ENCODE data around the gene KRTAP4-1. TPM values are rescaled to one million over a fixed set of nuclear protein-coding genes. Genes with fewer than 3 reads are reported as not detected.

The KRTAP4-1 gene
- not detected in 2 replicates for total RNA-seq

GRCh38 chr17:41184480-41184961 is at the start of gene KRTAP4-1:
Gene KRTAP4-1 (minus strand): TSS chr17:41184911. CDS start chr17:41184854, 57 bp downstream.

GRCh38 chr17:41232399-41233105 is 47.8 kb upstream of the KRTAP4-1 start, which contains the start of gene KRTAP9-3:
Gene KRTAP9-3 (plus strand): TSS chr17:41232449. CDS start chr17:41232502, 53 bp downstream.

DNA sequence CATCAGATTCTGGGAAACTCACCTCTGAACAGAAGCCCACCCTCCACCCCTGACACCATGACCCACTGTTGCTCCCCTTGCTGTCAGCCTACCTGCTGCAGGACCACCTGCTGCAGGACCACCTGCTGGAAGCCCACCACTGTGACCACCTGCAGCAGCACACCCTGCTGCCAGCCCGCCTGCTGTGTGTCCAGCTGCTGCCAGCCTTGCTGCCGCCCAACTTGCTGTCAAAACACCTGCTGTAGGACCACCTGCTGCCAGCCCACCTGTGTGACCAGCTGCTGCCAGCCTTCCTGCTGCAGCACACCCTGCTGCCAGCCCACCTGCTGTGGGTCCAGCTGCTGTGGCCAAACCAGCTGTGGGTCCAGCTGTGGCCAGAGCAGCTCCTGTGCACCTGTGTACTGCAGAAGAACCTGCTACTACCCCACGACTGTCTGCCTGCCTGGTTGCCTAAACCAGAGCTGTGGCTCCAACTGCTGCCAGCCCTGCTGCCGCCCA is 41.9 kb upstream of the KRTAP4-1 start, which contains the start of gene KRTAP9-2:
TSS of gene KRTAP9-2 (plus strand) at position 51 of the 498 bp plus-strand sequence. CDS start at position 58, 7 bp downstream.

DNA sequence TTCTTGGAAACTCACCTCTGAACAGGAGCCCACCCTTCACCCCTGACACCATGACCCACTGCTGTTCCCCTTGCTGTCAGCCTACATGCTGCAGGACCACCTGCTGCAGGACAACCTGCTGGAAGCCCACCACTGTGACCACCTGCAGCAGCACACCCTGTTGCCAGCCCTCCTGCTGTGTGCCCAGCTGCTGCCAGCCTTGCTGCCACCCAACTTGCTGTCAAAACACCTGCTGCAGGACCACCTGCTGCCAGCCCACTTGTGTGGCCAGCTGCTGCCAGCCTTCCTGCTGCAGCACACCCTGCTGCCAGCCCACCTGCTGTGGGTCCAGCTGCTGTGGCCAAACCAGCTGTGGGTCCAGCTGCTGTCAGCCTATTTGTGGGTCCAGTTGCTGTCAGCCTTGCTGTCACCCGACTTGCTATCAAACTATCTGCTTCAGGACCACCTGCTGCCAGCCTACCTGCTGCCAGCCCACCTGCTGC is 5.2 kb upstream of the KRTAP4-1 start, which contains the start of gene KRTAP9-1:
TSS of gene KRTAP9-1 (plus strand) at position 51 of the 482 bp plus-strand sequence. CDS start at position 51, 0 bp downstream.

DNA sequence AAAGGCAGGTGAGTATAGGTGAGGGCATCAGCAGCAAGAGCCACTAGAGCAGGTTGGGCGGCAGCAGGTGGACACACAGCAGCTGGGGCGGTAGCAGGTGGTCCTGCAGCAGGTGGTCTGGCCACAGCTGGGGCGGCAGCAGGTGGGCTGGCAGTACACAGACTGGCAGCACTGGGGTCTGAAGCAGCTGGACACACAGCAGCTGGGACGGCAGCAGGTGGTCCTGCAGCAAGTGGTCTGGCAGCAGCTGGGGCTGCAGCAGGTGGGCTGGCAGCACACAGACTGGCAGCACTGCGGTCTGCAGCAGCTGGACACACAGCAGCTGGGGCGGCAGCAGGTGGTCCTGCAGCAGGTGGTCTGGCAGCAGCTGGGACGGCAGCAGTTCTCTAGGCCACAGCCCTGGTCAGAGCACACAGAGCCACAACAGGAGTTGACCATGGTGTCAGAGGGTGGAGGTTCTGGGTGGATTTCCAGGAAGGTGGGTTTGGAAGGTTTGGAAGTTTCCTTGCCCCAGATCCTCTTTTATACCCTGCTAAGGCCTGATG is 6.9 kb downstream of the KRTAP4-1 start, which contains the start of gene KRTAP4-2:
TSS of gene KRTAP4-2 (minus strand) at position 495 of the 545 bp plus-strand sequence. CDS start at position 438, 57 bp downstream.

DNA sequence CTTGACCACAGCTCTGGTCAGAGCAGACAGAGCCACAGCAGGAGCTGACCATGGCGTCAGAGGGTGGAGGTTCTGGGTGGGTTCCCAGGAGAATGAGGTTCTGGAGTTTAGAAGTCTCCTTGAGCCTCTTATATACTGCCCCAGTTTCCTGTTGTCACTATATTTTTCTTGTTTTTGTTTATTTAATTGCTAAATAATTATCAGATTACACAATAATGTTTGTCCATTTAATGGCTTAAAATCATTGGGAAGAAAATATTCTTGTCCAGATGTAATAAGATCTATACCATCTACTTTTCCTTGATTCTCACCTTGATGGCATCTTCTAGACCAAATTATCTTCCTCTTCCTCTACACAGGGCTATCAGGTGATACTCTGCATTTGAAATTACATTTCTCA is 16.6 kb downstream of the KRTAP4-1 start, which contains the start of gene KRTAP4-3:
TSS of gene KRTAP4-3 (minus strand) at position 101 of the 400 bp plus-strand sequence. CDS start at position 52, 49 bp downstream.

DNA sequence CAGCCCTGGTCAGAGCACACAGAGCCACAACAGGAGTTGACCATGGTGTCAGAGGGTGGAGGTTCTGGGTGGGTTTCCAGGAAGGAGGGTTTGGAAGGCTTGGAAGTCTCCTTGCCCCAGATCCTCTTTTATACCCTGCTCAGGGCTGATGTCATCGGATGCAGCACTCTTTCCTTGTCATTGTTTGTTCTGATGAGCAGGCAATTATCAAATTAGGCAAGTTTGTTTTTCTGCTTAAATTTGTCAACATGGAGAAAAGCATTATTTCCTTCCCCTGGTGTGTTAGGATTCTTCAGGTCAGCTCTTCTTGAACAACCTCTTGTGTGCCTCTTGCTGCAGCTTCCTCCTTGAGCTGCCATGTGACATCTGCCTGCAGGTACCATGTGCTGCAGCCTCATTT is 24.1 kb downstream of the KRTAP4-1 start, which contains the start of gene KRTAP4-4:
TSS of gene KRTAP4-4 (minus strand) at position 101 of the 400 bp plus-strand sequence. CDS start at position 44, 57 bp downstream.

GRCh38 chr17:41149652-41149985 is 35.1 kb downstream of the KRTAP4-1 start, which contains the start of gene KRTAP4-5:
Gene KRTAP4-5 (minus strand): TSS chr17:41149825. CDS start chr17:41149767, 58 bp downstream.

DNA sequence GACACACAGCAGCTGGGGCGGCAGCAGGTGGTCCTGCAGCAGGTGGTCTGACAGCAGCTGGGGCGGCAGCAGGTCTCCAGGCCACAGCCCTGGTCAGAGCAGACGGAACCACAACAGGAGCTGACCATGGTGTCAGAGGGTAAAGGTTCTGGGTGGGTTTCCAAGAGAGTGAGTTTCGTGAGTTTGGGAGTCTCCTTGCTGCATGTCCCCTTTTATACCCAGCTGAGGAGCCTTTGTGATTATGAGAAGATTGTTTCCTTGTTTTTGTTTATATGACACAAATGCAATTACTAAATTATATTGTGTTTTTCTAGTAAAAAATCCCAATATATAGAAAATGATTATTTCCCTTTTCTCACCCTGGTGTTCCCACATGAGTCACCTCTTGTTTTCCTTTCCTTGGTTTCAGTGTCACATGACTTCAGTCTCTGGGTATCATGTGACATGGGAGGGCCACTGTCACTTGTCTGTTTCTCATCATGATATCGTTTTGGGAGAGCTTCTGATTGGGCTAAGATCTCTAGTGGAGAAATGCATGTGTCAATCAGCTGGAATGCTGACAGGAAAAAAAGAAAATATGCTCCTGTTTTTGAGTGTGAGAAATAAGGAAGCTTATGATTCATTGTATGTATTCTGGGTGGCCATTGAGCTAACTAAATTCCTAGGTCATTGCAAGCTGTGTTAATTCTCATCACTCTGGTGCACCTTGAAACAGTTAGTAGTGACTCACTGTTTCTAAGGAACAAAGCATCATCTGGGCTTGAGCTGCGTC is 44.2 kb downstream of the KRTAP4-1 start, which contains the start of gene KRTAP4-6:
TSS of gene KRTAP4-6 (minus strand) at position 185 of the 772 bp plus-strand sequence. CDS start at position 128, 57 bp downstream.

Small RNAs within 50 kb of the gene (small RNA-seq; reads per million reads assigned to genes)
- not detected for gene KRTAP4-17P

Other genes starting within 250 kb of the KRTAP4-1 start
- gene KRT23, start 247.3 kb downstream of the KRTAP4-1 start, total RNA-seq: not detected in 2 replicates
- not detected in 2 replicates for gene KRT39, start 218.0 kb downstream of the KRTAP4-1 start, total RNA-seq
- not detected in 2 replicates for gene KRT40, start 200.6 kb downstream of the KRTAP4-1 start, total RNA-seq
- not detected in 2 replicates for gene KRTAP3-3, start 190.7 kb downstream of the KRTAP4-1 start, total RNA-seq
- gene KRTAP3-2, start 185.0 kb downstream of the KRTAP4-1 start, total RNA-seq: not detected in 2 replicates
- not detected in 2 replicates for gene KRTAP3-1, start 175.8 kb downstream of the KRTAP4-1 start, total RNA-seq
- not detected in 2 replicates for gene KRTAP1-5, start 157.7 kb downstream of the KRTAP4-1 start, total RNA-seq
- not detected in 2 replicates for gene KRTAP1-4, start 154.7 kb downstream of the KRTAP4-1 start, total RNA-seq
- not detected in 2 replicates for gene KRTAP1-3, start 150.0 kb downstream of the KRTAP4-1 start, total RNA-seq
- not detected in 2 replicates for gene KRTAP1-1, start 143.5 kb downstream of the KRTAP4-1 start, total RNA-seq
- not detected in 2 replicates for gene KRTAP2-1, start 137.6 kb downstream of the KRTAP4-1 start, total RNA-seq
- gene KRTAP2-2, start 129.7 kb downstream of the KRTAP4-1 start, total RNA-seq: not detected in 2 replicates
- gene KRTAP2-3, start 124.8 kb downstream of the KRTAP4-1 start, total RNA-seq: not detected in 2 replicates
- not detected in 2 replicates for gene KRTAP2-4, start 119.0 kb downstream of the KRTAP4-1 start, total RNA-seq
- not detected in 2 replicates for gene KRTAP4-7, start 100.8 kb downstream of the KRTAP4-1 start, total RNA-seq
- gene KRTAP4-8, start 86.8 kb downstream of the KRTAP4-1 start, total RNA-seq: not detected in 2 replicates
- not detected in 2 replicates for gene KRTAP4-16, start 82.7 kb downstream of the KRTAP4-1 start, total RNA-seq
- not detected in 2 replicates for gene KRTAP4-9, start 79.5 kb downstream of the KRTAP4-1 start, total RNA-seq
- not detected in 2 replicates for gene KRTAP4-11, start 66.5 kb downstream of the KRTAP4-1 start, total RNA-seq
- gene KRTAP4-12, start 60.7 kb downstream of the KRTAP4-1 start, total RNA-seq: not detected in 2 replicates
- gene KRTAP4-6, start 44.4 kb downstream of the KRTAP4-1 start, total RNA-seq: not detected in 2 replicates
- not detected in 2 replicates for gene KRTAP4-5, start 35.1 kb downstream of the KRTAP4-1 start, total RNA-seq
- gene KRTAP4-4, start 24.2 kb downstream of the KRTAP4-1 start, total RNA-seq: not detected in 2 replicates
- gene KRTAP4-3, start 16.7 kb downstream of the KRTAP4-1 start, total RNA-seq: not detected in 2 replicates
- gene KRTAP4-2, start 6.7 kb downstream of the KRTAP4-1 start, total RNA-seq: not detected in 2 replicates
- gene KRTAP9-1, start 5.0 kb upstream of the KRTAP4-1 start, total RNA-seq: not detected in 2 replicates
- not detected in 2 replicates for gene KRTAP9-2, start 41.7 kb upstream of the KRTAP4-1 start, total RNA-seq
- not detected in 2 replicates for gene KRTAP9-3, start 47.5 kb upstream of the KRTAP4-1 start, total RNA-seq
- not detected in 2 replicates for gene KRTAP9-8, start 53.1 kb upstream of the KRTAP4-1 start, total RNA-seq
- not detected in 2 replicates for gene KRTAP9-4, start 64.8 kb upstream of the KRTAP4-1 start, total RNA-seq
- gene KRTAP9-9, start 70.5 kb upstream of the KRTAP4-1 start, total RNA-seq: not detected in 2 replicates
- not detected in 2 replicates for gene KRTAP9-6, start 80.5 kb upstream of the KRTAP4-1 start, total RNA-seq
- gene KRTAP9-7, start 90.8 kb upstream of the KRTAP4-1 start, total RNA-seq: not detected in 2 replicates
- not detected in 2 replicates for gene KRTAP29-1, start 117.9 kb upstream of the KRTAP4-1 start, total RNA-seq
- not detected in 2 replicates for gene KRTAP16-1, start 124.4 kb upstream of the KRTAP4-1 start, total RNA-seq
- gene KRTAP17-1, start 130.8 kb upstream of the KRTAP4-1 start, total RNA-seq: not detected in 2 replicates
- gene KRT33A, start 165.9 kb upstream of the KRTAP4-1 start, total RNA-seq: not detected in 2 replicates
- not detected in 2 replicates for gene KRT33B, start 184.9 kb upstream of the KRTAP4-1 start, total RNA-seq
- gene KRT34, start 197.4 kb upstream of the KRTAP4-1 start, total RNA-seq: not detected in 2 replicates
- gene KRT31, start 212.7 kb upstream of the KRTAP4-1 start, total RNA-seq: not detected in 2 replicates
- gene KRT37, start 239.7 kb upstream of the KRTAP4-1 start, total RNA-seq: not detected in 2 replicates

All from thoracic aorta endothelial cell (primary cell).